Measurements from ENCODE around the gene ASL. TPM values are rescaled to one million over a fixed set of nuclear protein-coding genes. Genes with fewer than 3 reads are reported as not detected.

The ASL gene
- total and polyA plus RNA-seq, 9 of the 15 experiments (the other 6 are each of a cell fraction or from before 2014, with no cell fraction given) = 2.6 to 67.0 (median 33.3) TPM

DNA sequence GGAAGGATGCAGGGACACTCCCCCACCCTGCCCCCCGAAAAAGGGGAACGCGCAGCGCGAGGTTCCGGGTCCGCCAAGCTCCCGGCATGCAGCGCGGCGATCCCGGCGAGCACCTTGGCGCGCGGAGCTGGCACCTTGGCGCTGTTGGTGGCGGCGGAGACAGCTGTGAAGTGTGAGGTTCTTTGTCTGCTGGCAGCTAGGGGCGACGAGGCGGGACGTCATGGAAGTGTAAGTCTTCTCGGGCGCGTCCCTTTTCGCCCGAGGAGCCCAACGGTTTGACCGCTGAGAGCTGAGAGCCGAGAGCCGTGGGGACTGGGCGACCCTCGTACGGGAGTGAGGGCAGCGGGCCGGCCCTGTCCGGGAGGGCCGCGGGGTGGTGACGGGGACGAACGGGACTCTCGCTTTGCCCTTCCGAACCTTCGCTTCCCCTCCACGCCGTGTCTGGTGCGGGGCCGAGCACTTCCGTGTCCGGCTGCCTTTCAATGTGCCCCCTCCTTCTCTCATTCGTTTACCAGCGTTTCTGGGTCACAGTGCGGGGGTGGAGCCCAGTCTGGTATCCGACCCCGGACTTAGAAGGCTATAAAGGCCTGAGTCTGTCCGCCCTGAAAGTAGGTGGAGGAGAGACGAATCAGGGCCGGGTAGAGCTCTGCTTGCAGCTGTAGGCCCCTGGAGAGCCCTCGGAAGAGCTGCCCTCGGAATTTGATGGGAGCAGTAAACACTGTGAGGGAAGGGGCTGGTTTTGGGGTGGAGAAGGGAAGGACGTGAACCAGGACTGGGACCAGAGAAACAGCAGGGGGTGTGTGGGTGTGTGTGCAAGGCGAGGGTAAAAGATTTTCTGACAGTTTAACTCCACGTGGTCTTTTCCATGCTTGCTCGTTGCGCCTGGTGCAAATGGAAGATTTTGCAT is 39.4 kb downstream of the ASL start, which contains the start of gene CRCP (continued):
- TF ChIP-seq KHSRP (IDR thresholded peaks at IDR 0.05) = no peak
- peak; percentile 100 for TF ChIP-seq KLF13 (tag; IDR thresholded peaks at IDR 0.05; ENCODE audit: borderline replicate concordance, low read depth)
- TF ChIP-seq BCOR (IDR thresholded peaks at IDR 0.05) = peak; percentile 43
- TF ChIP-seq GTF2E2 (tag; IDR thresholded peaks at IDR 0.05) = peak; percentile 68; the same call in 1 of the 2 replicates
- TF ChIP-seq ZNF778 (CRISPR knock-in tag; IDR thresholded peaks at IDR 0.05) = no peak
- no peak for TF ChIP-seq CSDE1 (IDR thresholded peaks at IDR 0.05)
- TF ChIP-seq COPS2 (conservative IDR thresholded peaks at IDR 0.05) = no peak
- peak; percentile 94 for TF ChIP-seq LCOR (CRISPR knock-in tag; IDR thresholded peaks at IDR 0.05)
- 0 out of 2 replicates have a peak, but pooled peaks have one; percentile 60 for TF ChIP-seq FOXJ2 (tag; IDR thresholded peaks at IDR 0.05)
- peak; percentile 95 to 100 for TF ChIP-seq HDAC1 (IDR thresholded peaks at IDR 0.05)
- TF ChIP-seq ZNF354B (CRISPR knock-in tag; IDR thresholded peaks at IDR 0.05) = no peak
- TF ChIP-seq CBX5 (IDR thresholded peaks at IDR 0.05; ENCODE audit: borderline replicate concordance, low read depth) = no peak
- TF ChIP-seq ZKSCAN8 (CRISPR knock-in tag; IDR thresholded peaks at IDR 0.05) = no peak
- TF ChIP-seq, protein P1, sequence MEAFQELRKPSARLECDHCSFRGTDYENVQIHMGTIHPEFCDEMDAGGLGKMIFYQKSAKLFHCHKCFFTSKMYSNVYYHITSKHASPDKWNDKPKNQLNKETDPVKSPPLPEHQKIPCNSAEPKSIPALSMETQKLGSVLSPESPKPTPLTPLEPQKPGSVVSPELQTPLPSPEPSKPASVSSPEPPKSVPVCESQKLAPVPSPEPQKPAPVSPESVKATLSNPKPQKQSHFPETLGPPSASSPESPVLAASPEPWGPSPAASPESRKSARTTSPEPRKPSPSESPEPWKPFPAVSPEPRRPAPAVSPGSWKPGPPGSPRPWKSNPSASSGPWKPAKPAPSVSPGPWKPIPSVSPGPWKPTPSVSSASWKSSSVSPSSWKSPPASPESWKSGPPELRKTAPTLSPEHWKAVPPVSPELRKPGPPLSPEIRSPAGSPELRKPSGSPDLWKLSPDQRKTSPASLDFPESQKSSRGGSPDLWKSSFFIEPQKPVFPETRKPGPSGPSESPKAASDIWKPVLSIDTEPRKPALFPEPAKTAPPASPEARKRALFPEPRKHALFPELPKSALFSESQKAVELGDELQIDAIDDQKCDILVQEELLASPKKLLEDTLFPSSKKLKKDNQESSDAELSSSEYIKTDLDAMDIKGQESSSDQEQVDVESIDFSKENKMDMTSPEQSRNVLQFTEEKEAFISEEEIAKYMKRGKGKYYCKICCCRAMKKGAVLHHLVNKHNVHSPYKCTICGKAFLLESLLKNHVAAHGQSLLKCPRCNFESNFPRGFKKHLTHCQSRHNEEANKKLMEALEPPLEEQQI (IDR thresholded peaks at IDR 0.05) = no peak
- peak; percentile 48; the same call in 1 of the 2 replicates for TF ChIP-seq SMAD4 (CRISPR knock-in tag; conservative IDR thresholded peaks at IDR 0.05)
- no peak for TF ChIP-seq GATAD2B (IDR thresholded peaks at IDR 0.05; ENCODE audit: borderline replicate concordance)
- TF ChIP-seq, protein P2, sequence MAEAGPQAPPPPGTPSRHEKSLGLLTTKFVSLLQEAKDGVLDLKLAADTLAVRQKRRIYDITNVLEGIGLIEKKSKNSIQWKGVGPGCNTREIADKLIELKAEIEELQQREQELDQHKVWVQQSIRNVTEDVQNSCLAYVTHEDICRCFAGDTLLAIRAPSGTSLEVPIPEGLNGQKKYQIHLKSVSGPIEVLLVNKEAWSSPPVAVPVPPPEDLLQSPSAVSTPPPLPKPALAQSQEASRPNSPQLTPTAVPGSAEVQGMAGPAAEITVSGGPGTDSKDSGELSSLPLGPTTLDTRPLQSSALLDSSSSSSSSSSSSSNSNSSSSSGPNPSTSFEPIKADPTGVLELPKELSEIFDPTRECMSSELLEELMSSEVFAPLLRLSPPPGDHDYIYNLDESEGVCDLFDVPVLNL (CRISPR knock-in tag; IDR thresholded peaks at IDR 0.05; ENCODE audit: low read depth) = peak; percentile 58; the same call in 1 of the 2 replicates
- no peak for TF ChIP-seq ZNF561 (CRISPR knock-in tag; conservative IDR thresholded peaks at IDR 0.05)
- TF ChIP-seq, protein P3, sequence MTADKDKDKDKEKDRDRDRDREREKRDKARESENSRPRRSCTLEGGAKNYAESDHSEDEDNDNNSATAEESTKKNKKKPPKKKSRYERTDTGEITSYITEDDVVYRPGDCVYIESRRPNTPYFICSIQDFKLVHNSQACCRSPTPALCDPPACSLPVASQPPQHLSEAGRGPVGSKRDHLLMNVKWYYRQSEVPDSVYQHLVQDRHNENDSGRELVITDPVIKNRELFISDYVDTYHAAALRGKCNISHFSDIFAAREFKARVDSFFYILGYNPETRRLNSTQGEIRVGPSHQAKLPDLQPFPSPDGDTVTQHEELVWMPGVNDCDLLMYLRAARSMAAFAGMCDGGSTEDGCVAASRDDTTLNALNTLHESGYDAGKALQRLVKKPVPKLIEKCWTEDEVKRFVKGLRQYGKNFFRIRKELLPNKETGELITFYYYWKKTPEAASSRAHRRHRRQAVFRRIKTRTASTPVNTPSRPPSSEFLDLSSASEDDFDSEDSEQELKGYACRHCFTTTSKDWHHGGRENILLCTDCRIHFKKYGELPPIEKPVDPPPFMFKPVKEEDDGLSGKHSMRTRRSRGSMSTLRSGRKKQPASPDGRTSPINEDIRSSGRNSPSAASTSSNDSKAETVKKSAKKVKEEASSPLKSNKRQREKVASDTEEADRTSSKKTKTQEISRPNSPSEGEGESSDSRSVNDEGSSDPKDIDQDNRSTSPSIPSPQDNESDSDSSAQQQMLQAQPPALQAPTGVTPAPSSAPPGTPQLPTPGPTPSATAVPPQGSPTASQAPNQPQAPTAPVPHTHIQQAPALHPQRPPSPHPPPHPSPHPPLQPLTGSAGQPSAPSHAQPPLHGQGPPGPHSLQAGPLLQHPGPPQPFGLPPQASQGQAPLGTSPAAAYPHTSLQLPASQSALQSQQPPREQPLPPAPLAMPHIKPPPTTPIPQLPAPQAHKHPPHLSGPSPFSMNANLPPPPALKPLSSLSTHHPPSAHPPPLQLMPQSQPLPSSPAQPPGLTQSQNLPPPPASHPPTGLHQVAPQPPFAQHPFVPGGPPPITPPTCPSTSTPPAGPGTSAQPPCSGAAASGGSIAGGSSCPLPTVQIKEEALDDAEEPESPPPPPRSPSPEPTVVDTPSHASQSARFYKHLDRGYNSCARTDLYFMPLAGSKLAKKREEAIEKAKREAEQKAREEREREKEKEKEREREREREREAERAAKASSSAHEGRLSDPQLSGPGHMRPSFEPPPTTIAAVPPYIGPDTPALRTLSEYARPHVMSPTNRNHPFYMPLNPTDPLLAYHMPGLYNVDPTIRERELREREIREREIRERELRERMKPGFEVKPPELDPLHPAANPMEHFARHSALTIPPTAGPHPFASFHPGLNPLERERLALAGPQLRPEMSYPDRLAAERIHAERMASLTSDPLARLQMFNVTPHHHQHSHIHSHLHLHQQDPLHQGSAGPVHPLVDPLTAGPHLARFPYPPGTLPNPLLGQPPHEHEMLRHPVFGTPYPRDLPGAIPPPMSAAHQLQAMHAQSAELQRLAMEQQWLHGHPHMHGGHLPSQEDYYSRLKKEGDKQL (CRISPR knock-in tag; IDR thresholded peaks at IDR 0.05; ENCODE audit: borderline replicate concordance) = peak; percentile 89; the same call in 1 of the 2 replicates
- no peak; the same call in 1 of the 2 replicates for TF ChIP-seq ZNF384 (IDR thresholded peaks at IDR 0.05; ENCODE audit: low read depth, low read length)

Measured in K562 (cell line).